Mucosa of gallbladder (tissue), 1 donor: ENCODE data around the gene KLK7. TPM values are rescaled to one million over a fixed set of nuclear protein-coding genes. Genes with fewer than 3 reads are reported as not detected.
"Not testable (repeated sequence)": the region's sequence is repeated elsewhere in the genome, so short reads cannot be mapped to it uniquely, and the experiment has no call there.

ENCODE experiments used
- DNase-seq: peaks from one replicate; pipeline ENCODE4 v3.0.0-alpha.2; 2020; ENCODE audit warnings: low spot score
- total RNA-seq: library from RNA; stranded (reverse); gene quantifications from one replicate; pipeline ENCODE4 v1.2.1, GENCODE V29; 2021
- donor health status: DM: no; HTN: no; CAD: no.

Gene KLK7
- total RNA-seq, 1 donor from 2014 or later: 0.14 TPM

GRCh38 chr19:51012661-51013190 lies 29.0 kb upstream of the KLK7 start:
- no peak for DNase-seq

DNA sequence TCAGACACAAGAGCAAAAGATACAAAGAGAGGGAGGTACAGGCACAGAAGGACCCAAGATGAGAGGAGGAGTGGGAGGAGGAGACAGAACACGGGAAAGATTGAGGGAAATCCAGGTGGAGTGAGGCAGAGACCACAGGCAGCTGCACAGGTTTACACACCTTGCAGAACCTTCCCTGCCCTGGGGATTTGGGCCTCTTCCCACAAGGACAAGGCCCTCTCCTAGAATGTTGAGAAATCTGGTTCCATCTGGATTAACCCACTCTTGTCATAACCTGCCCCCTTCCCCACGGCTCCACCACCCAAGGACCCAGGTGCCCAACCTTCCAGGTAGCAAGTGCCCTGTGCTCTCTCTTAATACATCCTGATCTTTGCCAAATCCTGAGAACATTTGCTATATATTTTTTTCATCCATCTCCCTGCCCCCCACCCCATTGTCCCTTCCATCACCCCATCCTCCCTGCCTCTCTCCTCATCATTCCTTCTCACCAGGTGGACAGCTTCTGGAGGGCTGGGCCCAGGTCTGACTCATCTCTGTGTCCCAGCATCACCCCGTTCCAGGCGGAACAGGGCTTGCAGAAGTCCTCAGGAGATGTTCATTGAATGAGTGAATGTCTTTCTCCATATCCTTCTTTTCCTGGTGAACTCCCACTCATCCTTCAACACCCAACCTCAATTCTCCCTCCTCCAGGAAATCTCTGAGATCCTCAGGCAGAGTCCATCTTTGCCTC lies 26.5 kb upstream of the KLK7 start:
- DNase-seq: no peak

GRCh38 chr19:51009061-51009891 lies 25.6 kb upstream of the KLK7 start:
- DNase-seq: no peak

GRCh38 chr19:51007488-51007887 lies 23.8 kb upstream of the KLK7 start:
- DNase-seq: no peak

- DNase-seq: no peak
Observed at GRCh38 chr19:51006406-51006805, 22.7 kb upstream of the KLK7 start.

- no peak for DNase-seq
Observed at GRCh38 chr19:51005248-51005647, 21.5 kb upstream of the KLK7 start.

GRCh38 chr19:51003316-51003715 lies 19.6 kb upstream of the KLK7 start:
- no peak for DNase-seq

DNA sequence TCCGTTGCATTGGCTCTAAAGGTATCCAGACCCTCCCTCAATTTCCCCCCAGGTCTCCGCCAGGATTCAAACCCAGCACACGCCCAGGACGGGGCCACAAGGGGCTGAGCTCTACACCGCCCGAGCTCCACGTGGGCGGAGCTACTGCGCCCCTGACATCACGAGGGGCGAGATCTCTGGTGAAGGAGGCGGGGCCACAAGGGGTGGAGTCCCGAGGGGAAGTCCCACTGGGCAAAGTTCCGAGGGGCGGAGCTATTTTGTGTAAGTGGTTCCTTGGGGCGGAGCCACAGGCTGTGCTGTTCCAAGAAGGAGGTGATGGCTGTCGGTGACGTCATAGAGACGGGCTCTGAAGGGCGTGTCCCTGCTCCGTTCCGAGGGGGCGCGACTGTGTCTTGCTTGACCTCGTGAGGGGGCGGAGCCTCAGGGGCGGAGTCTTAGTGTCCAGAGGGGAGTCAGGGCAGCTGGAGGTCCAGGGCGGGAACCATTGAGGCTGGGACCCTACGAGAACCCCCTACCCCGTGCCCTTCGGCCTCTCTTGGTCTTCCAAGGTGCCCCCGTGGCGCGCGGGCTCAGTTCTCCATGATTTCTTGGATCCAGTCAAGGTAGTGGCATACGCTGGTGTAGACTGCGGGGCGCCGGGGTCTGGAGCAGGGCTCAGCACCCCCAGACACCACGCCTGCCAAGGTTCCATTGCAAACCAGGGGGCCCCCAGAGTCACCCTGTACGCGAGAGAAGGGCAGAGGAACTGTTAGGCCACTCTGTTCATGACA lies 19.0 kb upstream of the KLK7 start:
- DNase-seq: peak; percentile 67

DNA sequence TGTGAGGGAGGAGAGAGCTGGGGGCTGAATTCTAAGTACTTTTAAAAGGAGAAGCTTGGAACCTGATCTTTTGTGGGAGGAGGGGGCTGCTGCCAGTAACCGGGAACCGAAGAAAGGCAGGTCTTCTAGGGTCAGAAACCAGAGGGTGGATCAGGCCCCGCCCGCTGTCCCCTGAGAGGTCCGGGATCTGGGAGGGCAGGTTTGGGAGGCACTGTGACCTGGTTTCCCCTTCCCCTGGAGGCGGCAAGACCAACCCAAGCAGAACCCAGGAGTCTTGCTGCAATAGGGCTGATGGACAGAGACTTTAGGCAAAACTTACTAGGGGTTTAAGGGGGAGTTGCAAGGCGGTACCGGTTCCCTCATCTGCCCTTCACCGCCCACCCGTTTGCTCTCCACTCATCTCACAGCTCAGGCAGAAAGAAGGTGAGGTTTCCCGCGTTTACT lies 18.4 kb upstream of the KLK7 start:
- no peak for DNase-seq

- no peak for DNase-seq
Observed at GRCh38 chr19:51001515-51001914, 17.8 kb upstream of the KLK7 start, which contains the start of gene KLK8. TSS of gene KLK8 (minus strand) at chr19:51001604. CDS start at chr19:51001167, 437 bp downstream.

GRCh38 chr19:51000981-51001380 lies 17.3 kb upstream of the KLK7 start:
- DNase-seq: no peak

- DNase-seq: no peak
Observed at GRCh38 chr19:51000426-51000825, 16.7 kb upstream of the KLK7 start.

DNA sequence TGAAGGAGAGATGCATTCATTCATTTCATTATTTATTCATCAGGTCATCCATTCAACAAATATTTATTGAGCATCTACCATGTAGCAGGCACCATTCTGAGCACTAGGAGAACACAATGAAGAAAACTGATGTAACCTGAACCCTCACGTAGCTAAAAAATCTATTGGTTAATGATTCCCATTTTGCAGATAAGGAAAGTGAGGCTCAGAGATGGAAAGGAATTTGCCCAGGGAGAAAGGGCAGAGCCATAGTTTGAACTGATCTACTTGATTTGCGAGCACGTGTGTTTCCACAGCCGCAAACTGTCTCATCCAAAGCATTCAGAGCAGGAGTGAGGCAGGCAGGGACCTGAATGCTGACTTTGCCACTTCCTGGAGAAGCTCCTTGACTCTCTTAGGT lies 15.0 kb upstream of the KLK7 start:
- no peak for DNase-seq

GRCh38 chr19:50998061-50998460 lies 14.3 kb upstream of the KLK7 start:
- DNase-seq: no peak

DNA sequence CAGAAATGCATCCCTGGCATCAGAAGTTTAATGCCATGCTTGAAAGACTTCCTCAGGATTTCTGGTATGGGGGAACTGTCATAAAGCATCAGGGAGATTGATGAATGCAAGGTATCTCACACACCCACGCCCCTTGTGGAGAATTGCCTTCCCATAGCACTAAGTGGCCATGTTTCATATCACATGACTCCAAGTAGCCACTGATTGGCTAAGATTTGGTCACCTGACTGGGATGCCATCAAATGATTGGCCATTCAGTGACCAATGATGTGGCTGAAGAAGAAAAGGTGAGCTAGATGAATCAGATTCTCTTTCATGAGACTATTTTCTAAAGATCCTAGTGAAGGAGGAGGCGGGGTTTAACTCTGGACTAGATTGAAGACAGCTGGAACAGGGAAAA lies 10.4 kb upstream of the KLK7 start:
- DNase-seq: no peak

DNA sequence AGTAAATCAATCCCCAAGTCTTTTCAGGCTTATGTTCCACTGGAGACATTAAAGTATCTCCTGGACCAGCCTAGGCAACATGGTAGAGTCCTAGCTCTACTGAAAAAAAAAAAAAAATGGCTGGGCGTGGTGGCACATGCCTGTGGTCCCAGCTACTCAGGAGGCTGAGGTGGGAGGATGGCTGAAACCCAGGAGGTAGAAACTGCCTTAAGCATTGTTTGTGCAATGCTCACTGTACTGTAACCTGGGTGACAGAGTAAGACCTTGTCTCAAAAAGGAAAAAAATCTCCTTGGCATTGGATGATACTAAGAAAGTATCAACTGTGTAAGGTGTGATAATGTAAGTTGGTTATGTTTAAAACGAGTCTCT lies 8.9 kb upstream of the KLK7 start:
- no peak for DNase-seq

DNA sequence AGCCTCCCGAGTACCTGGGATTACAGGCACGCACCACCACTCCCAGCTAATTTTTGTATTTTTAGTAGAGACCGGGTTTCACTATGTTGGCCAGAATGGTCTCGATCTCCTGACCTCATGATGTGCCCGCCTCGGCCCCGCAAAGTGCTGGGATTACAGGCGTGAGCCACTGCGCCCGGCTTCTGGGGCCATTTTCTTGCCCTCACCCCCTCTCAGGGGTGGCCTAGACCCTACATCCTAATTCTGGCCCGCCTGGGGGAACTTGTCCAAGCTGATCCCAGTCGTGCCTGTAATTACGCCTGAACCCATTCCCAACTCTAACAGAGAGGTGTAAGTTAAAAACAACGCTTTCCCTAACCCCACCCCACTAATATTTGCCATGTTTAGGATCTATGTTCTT lies 699 bp upstream of the KLK7 start:
- DNase-seq: not testable (repeated sequence)

DNA sequence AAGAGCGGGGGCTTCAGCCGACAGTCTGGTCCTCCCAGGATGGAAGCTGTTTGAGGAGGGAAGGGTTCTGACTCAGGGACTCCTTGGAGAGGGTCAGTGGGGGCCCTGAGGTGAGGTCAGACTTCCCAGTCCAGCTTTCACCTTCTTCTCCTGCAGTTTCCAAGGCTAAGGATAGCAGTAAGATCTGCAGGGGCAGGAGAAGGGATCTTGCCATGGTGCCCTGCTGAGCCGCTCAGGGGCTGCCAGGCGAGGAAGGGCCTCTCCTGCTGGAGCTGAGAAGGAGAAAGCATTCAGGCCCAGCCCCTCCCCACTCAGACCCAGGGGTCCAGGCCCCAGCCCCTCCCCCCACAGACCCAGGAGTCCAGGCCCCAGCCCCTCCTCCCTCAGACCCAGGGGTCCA lies 1.5 kb downstream of the KLK7 start:
- DNase-seq: no peak

DNA sequence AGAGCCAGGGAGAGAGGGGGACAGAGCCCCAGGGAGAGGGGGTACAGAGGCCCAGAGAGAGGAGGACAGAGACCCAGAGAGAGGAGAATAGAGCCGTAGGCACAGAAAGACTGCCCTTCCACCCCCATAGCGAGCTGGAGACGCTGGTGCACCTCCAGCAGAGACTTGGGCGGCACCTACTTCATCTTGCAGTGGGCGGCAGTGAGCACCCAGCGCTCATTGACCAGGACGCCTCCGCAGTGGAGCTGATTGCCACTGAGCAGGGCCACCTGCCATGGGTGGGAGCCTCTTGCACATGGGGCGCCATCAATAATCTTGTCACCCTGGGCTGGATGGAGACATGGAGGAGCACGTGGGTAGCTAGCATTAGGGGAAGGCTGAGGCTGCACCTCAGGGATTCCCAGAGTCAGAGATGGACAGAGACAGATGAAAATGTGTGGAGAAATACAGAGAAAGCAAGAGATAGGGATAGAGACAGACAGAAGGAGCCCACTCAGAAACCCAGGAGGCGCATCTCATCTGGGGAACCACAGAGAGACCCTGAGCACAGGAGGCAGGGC lies 2.0 kb downstream of the KLK7 start:
- no peak for DNase-seq

- DNase-seq: no peak
Observed at GRCh38 chr19:50980208-50980607, 3.5 kb downstream of the KLK7 start.

GRCh38 chr19:50979758-50980157 lies 4.0 kb downstream of the KLK7 start:
- no peak for DNase-seq
